NT2/D1 (cell line): ENCODE data around the gene TLCD2.

Source experiments
- SUZ12 ChIP-seq: IDR thresholded peaks from 2 replicates; pipeline ENCODE4 v1.6.1; 2011; ENCODE audit not compliant: insufficient read length, insufficient read depth; ENCODE audit errors: extremely low read depth
- YY1 ChIP-seq: IDR thresholded peaks from 2 replicates; pipeline ENCODE4 v1.6.1; 2011; ENCODE audit not compliant: insufficient read length, insufficient read depth
- ZNF274 ChIP-seq: IDR thresholded peaks from 2 replicates; pipeline ENCODE4 v1.6.1; 2011; ENCODE audit warnings: mild to moderate bottlenecking, low read depth, low read length

- no peak for TF ChIP-seq YY1
- TF ChIP-seq ZNF274 = no peak
- no peak for TF ChIP-seq SUZ12
Measured at GRCh38 chr17:1743088-1743439, 32.9 kb upstream of the TLCD2 start.
